Fibroblast of pulmonary artery (primary cell): ENCODE results near the gene SNORC.
"Not testable (repeated sequence)": the region's sequence is repeated elsewhere in the genome, so short reads cannot be mapped to it uniquely, and the experiment has no call there.

Source experiments
- DNase-seq: peaks from one replicate; pipeline ENCODE4 v3.0.0-alpha.2; 2010; ENCODE audit warnings: low read depth
- H3K4me3 ChIP-seq: replicated peaks from 2 replicates; pipeline ENCODE4 v1.5.1; 2011; ENCODE audit warnings: low read depth, mild to moderate bottlenecking, control low read depth, low read length, moderate library complexity
- CTCF ChIP-seq: IDR thresholded peaks from 2 replicates; pipeline ENCODE4 v1.5.1; 2011; ENCODE audit warnings: mild to moderate bottlenecking, control low read depth, low read length, inconsistent platforms; ENCODE audit errors: missing control alignments

SNORC gene

DNA sequence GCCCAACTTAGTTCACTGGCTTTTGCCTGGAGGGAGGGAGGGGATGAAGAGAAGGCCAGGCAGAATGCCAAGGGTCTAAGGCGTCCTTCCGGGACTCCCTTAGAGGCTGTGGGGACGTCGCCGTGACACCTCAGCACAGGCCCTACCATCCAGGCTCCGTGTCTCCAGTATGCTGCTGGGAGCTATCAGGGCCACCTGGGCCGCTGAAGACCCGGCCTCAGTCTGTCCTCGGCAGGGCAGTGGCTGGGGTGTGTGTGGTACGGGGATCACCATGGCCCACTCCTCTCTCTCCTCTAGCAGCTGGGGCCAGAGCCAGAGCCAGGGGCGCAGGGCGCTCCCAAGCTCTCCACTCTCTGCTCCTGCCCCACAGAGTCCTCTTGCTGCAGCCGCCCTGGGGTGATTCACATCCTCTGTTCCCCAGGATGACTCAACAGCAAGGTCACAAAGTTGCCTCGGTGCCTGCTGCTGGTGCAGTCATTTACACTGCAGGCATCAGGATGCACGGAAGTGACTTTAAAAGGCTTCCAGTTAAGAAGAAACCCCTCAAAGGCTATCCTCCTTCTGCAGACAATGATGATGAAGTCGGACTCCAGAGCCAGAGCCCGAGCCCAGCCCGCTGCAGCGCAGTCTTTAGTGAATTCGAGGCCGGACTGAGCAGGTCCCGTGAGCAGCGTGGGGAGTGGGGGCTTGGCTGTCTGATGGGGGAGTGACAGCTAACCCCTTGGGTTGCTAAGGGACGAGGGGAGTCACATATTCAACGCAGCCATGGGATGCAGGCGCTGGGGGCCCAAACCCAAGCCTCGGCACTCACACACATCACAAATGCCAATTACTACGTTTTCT, 31.9 kb downstream of the SNORC start:
- no peak overlapping the region for H3K4me3 ChIP-seq
- peak; percentile 89 for DNase-seq
- TF ChIP-seq CTCF: no peak

GRCh38 chr2:232903989-232904388, 33.9 kb downstream of the SNORC start:
- no peak for DNase-seq
- TF ChIP-seq CTCF: no peak

GRCh38 chr2:232906867-232907717, 37.0 kb downstream of the SNORC start:
- DNase-seq, H3K4me3 ChIP-seq: not testable (repeated sequence)

More at GRCh38 chr2:232903989-232904388, 33.9 kb downstream of the SNORC start:
- H3K4me3 ChIP-seq: no peak overlapping the region

- DNase-seq, H3K4me3 ChIP-seq: not testable (repeated sequence)
Measured at GRCh38 chr2:232907718-232908085, 37.6 kb downstream of the SNORC start.

DNA sequence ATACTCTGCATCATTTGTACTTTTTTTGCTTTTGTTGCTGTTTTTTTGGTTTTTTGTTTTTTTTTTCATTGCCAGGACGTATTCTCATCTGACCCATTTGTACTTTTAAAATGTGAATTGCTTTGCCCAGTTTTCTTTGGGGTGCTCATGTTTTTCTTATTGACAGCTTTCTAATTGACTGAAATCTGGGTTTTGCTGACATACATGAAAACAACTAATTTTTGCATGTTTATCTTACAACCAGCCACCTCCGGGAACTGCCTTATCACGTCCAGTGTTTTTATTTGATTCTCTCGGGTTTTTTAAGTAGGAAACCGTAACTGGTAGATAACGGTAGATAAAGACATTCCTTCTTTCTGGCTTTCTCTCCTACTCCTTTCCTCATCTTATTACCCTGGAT, 38.6 kb downstream of the SNORC start:
- H3K4me3 ChIP-seq: no peak overlapping the region
- TF ChIP-seq CTCF: no peak
- DNase-seq: no peak

- no peak for DNase-seq
- no peak for TF ChIP-seq CTCF
- no peak overlapping the region for H3K4me3 ChIP-seq
Measured at GRCh38 chr2:232910376-232910775, 40.3 kb downstream of the SNORC start.

DNA sequence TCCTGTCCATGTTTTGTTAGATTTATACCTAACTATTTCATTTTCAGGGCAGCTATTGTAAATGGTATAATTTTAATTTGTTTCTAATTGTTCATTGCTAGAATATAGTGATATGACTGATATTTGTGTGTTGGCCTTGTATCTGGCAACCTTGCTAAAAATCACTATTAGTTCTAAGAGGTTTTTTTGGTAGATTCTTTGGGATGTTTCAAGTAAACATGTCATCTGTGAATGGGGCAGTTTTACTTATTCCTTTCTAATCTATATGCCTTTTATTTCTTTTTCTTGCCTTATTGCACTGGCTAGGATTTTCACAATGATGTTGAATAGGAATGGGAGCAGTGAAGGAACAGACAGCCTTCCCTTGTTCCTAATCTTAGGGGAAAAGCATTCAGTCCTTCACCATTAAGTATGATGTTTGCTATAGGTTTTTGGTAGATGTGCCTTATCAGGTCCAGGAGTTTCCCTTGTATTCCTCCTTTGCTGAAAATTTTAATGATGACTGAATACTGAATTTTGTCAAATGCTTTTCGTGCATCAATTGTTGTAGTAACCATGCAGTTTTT, 41.7 kb downstream of the SNORC start:
- no peak for TF ChIP-seq CTCF
- no peak overlapping the region for H3K4me3 ChIP-seq
- DNase-seq: no peak

DNA sequence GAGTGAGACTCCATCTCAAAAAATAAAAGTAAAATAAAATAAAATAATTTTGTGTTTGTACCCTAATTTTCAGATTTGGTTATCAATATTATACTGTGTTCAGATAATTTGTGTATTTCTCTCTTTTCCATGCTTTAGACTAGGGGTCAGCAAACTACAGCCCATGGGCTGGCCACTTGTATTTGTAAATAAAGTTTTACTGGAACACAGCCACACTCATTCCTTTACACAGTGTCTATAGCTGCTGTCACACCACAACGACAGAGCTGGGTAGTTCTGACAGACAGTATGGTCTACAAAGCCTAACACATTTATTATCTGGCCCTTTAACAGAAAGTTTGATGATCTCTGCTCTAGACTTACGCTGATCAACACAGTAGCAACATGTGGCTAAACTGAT, 43.8 kb downstream of the SNORC start:
- H3K4me3 ChIP-seq: no peak overlapping the region
- DNase-seq: no peak
- TF ChIP-seq CTCF: no peak
